ENCODE data around the gene CDCP1.
A peak's percentile ranks its signal among the peaks of the same experiment; 100 is the strongest.

The CDCP1 gene

GRCh38 chr3:45064512-45065372 is 81.4 kb downstream of the CDCP1 start:
- no peak for DNase-seq (ENCODE audit: low spot score)
- TF ChIP-seq CTCF (IDR thresholded peaks at IDR 0.05) = no peak
- Histone ChIP-seq H3K4me3 (no peak overlapping the region), H3K27ac (peak overlapping the region in 1 of 2 donors; percentile 83)

- TF ChIP-seq CTCF (IDR thresholded peaks at IDR 0.05) = no peak
- no peak for DNase-seq (ENCODE audit: low spot score)
- Histone ChIP-seq H3K4me3 (no peak overlapping the region), H3K27ac (peak overlapping the region in 1 of 2 donors; percentile 32)
Observed at GRCh38 chr3:45062697-45063070, 83.5 kb downstream of the CDCP1 start.

GRCh38 chr3:45060165-45060892 is 85.8 kb downstream of the CDCP1 start:
- Histone ChIP-seq H3K27ac (no peak overlapping the region), H3K4me3 (no peak overlapping the region)
- no peak for TF ChIP-seq CTCF (IDR thresholded peaks at IDR 0.05)
- DNase-seq (ENCODE audit: low spot score) = no peak

GRCh38 chr3:45059132-45059531 is 87.0 kb downstream of the CDCP1 start:
- TF ChIP-seq CTCF (IDR thresholded peaks at IDR 0.05) = no peak
- Histone ChIP-seq H3K27ac (no peak overlapping the region), H3K4me3 (no peak overlapping the region)
- no peak for DNase-seq (ENCODE audit: low spot score)

- TF ChIP-seq CTCF (IDR thresholded peaks at IDR 0.05) = no peak
- no peak for DNase-seq (ENCODE audit: low spot score)
- no peak overlapping the region for H3K4me3 ChIP-seq
- no peak overlapping the region for H3K27ac ChIP-seq
Observed at GRCh38 chr3:45057557-45057956, 88.6 kb downstream of the CDCP1 start.

- no peak overlapping the region for H3K27ac ChIP-seq
- no peak for DNase-seq (ENCODE audit: low spot score)
- TF ChIP-seq CTCF (IDR thresholded peaks at IDR 0.05) = no peak
- H3K4me3 ChIP-seq = no peak overlapping the region
Observed at GRCh38 chr3:45056608-45057301, 89.4 kb downstream of the CDCP1 start.

Measured in coronary artery (tissue), 2 donors.